PC-3 (cell line): ENCODE results near the gene RTN4RL1. TPM values are rescaled to one million over a fixed set of nuclear protein-coding genes. Genes with fewer than 3 reads are reported as not detected.

Experiments used
- ATAC-seq: fragments of 200-7000 bp; cut with Tn5 transposase; 2 replicates; pipeline ENCODE4 v1.9.1; 2020; ENCODE audit warnings: mild to moderate bottlenecking, moderate library complexity
- BruUV-seq: library from RNA; stranded (reverse); fragments of 400-500 nt; replicated peaks from 2 replicates; lab custom pipeline; 2021; lab: Mats Ljungman, UMichigan
- CTCF ChIA-PET: fragments of 300-600 bp; sonication (Branson Sonifier 250); formaldehyde crosslinking; loops from one replicate; lab custom pipeline; 2022; ENCODE audit warnings: antibody characterized with exemption; lab: Charles Lee
- POLR2A ChIA-PET: fragments of 300-600 bp; sonication (Branson Sonifier 250); formaldehyde crosslinking; loops from one replicate; lab custom pipeline; 2022; ENCODE audit warnings: antibody characterized with exemption; ENCODE audit not compliant: unreplicated experiment; lab: Charles Lee
- DNase-seq: peaks from one replicate; pipeline ENCODE4 v3.0.0-alpha.2; 2015
- H2AFZ ChIP-seq: fragments of 300-600 bp; sonication (generic); 2 replicates; pipeline ENCODE4 v1.6.0; 2016; ENCODE audit warnings: antibody characterized with exemption, low read length
- H3F3A ChIP-seq: fragments of 300-600 bp; sonication (generic); one replicate; pipeline ENCODE4 v1.6.0; 2017; ENCODE audit warnings: antibody characterized with exemption, low read length, control low read depth, mild to moderate bottlenecking; ENCODE audit not compliant: unreplicated experiment
- H3K27ac ChIP-seq: fragments of 300-600 bp; sonication (generic); 2 replicates; pipeline ENCODE4 v1.5.1; 2016; ENCODE audit warnings: mild to moderate bottlenecking, low read length
- H3K27me3 ChIP-seq: fragments of 300-600 bp; sonication (generic); 2 replicates; pipeline ENCODE4 v1.6.1; 2016; ENCODE audit warnings: low read length, mixed read lengths
- H3K36me3 ChIP-seq: fragments of 300-600 bp; sonication (generic); 2 replicates; pipeline ENCODE4 v1.6.1; 2016; ENCODE audit warnings: low read depth, mixed run types, low read length, mixed read lengths
- H3K4me1 ChIP-seq: fragments of 300-600 bp; sonication (generic); 2 replicates; pipeline ENCODE4 v1.5.1; 2016; ENCODE audit warnings: low read length; ENCODE audit not compliant: insufficient read depth
- H3K4me2 ChIP-seq: fragments of 300-600 bp; sonication (generic); 2 replicates; pipeline ENCODE4 v1.6.0; 2016; ENCODE audit warnings: low read length
- H3K4me3 ChIP-seq: fragments of 300-600 bp; sonication (generic); 2 replicates; pipeline ENCODE4 v1.5.1; 2016; ENCODE audit warnings: mild to moderate bottlenecking, low read length, mixed read lengths
- H3K79me2 ChIP-seq: fragments of 300-600 bp; sonication (generic); 2 replicates; pipeline ENCODE4 v1.6.1; 2017; ENCODE audit warnings: low read length, mixed read lengths
- H3K9ac ChIP-seq: fragments of 300-600 bp; sonication (generic); 2 replicates; pipeline ENCODE4 v1.6.0; 2016; ENCODE audit warnings: mild to moderate bottlenecking, low read length
- H3K9me2 ChIP-seq: fragments of 300-600 bp; sonication (generic); replicated peaks from 2 replicates; pipeline ENCODE4 v1.6.1; 2016; ENCODE audit warnings: mixed run types, low read length, mixed read lengths
- H3K9me3 ChIP-seq: fragments of 300-600 bp; sonication (generic); 2 replicates; pipeline ENCODE4 v1.6.1; 2016; ENCODE audit warnings: low read length, mixed read lengths
- H4K20me1 ChIP-seq: fragments of 300-600 bp; sonication (generic); 2 replicates; pipeline ENCODE4 v1.6.1; 2016; ENCODE audit warnings: low read length, mixed read lengths
- EZH2 ChIP-seq: fragments of 300-600 bp; sonication (generic); IDR thresholded peaks from one replicate; pipeline ENCODE4 v1.6.1; 2017; ENCODE audit warnings: antibody characterized with exemption, mild to moderate bottlenecking, low read length; ENCODE audit not compliant: unreplicated experiment
- EZH2phosphoT487 ChIP-seq: fragments of 300-600 bp; sonication (generic); IDR thresholded peaks from 2 replicates; pipeline ENCODE4 v1.6.1; 2018; ENCODE audit warnings: mild to moderate bottlenecking, antibody characterized with exemption, low read length, borderline replicate concordance
- intact Hi-C: fragments of 100-400 bp; cut with micrococcal nuclease; formaldehyde crosslinking; loops from 2 replicates; pipeline ENCODE4 v1.9.0; 2023
- total RNA-seq: library from RNA; depleted of rRNA; stranded (reverse); fragments of >200 nt; gene quantifications from 2 replicates; pipeline ENCODE4 v1.2.3, GENCODE V29; 2014
- TF ChIP-seq, protein P1 (sequence below): fragments of 300-600 bp; sonication (generic); conservative IDR thresholded peaks from 2 replicates; pipeline ENCODE4 v1.5.1; 2017; ENCODE audit warnings: antibody characterized with exemption, low read depth, mild to moderate bottlenecking, low read length

RTN4RL1 gene
- total RNA-seq, 1 experiment from 2014 or later: 6.9 TPM

DNA sequence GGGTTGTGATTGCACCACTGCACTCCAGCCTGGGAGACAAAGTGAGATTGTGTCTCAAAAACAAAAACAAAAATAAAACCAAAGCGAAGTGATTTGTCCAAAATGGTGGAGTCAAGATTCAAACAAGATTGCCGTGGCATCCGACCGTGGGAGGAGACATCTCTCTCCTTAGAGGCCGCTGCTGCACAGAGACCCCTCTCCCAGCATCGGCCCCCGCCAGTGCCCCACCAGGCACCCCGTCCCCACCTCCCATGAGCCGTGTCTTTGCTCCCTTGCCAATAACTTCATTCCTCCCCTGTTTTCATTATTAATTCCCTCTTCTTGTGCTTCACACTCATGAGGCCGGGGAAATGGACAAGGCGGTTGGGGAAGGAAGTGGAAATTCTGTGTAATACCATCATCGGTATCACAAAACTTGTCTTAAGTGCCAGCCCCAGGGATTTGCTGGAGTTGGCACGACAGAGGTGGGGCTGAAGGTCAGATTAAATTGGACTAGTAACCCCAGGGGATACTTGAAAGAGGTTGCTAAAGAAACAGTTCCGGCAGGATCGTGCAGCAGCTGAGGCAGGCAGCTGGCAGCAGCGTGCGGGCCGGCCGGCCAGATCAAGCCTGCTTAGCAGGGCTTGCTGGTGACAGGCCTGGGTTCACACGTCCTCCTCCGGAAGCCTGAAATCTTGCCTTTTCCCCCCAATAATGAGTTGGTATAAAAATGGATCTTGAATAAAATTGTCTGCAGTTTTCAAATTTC lies 66.8 kb downstream of the RTN4RL1 start:
- BruUV-seq: no TSS peak
- intact Hi-C loops: no loop called here
- CTCF ChIA-PET: no interaction called here

DNA sequence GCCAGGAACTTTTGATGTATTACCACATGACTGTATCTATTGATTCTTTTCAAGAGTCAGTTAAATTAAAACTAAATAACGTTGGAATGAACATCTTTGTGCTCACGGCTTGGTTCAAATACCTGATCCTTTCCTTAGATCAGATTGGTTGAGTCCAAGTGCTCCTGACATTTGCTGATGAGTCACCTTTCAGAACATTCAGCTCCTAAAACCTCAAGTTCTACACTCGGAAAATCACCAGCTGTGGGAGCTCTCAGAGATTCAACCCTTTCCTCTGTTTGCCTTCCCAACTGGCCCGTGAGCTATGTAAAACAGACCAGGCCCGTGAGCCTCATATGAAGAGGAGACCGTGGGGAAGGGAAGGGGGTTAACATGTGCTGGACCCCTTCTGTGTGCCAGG lies 68.1 kb downstream of the RTN4RL1 start:
- no peak for TF ChIP-seq EZH2
- TF ChIP-seq, protein P1, sequence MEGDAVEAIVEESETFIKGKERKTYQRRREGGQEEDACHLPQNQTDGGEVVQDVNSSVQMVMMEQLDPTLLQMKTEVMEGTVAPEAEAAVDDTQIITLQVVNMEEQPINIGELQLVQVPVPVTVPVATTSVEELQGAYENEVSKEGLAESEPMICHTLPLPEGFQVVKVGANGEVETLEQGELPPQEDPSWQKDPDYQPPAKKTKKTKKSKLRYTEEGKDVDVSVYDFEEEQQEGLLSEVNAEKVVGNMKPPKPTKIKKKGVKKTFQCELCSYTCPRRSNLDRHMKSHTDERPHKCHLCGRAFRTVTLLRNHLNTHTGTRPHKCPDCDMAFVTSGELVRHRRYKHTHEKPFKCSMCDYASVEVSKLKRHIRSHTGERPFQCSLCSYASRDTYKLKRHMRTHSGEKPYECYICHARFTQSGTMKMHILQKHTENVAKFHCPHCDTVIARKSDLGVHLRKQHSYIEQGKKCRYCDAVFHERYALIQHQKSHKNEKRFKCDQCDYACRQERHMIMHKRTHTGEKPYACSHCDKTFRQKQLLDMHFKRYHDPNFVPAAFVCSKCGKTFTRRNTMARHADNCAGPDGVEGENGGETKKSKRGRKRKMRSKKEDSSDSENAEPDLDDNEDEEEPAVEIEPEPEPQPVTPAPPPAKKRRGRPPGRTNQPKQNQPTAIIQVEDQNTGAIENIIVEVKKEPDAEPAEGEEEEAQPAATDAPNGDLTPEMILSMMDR: no peak
- no peak for TF ChIP-seq EZH2phosphoT487
- no peaks in the 10 kb centered on the region for H3K9me3 ChIP-seq
- H3K9me2 ChIP-seq: no peaks in the 10 kb centered on the region
- H3K4me2 ChIP-seq: no peak overlapping the region
- H3K4me1 ChIP-seq: no peaks in the 10 kb centered on the region
- no peaks in the 10 kb centered on the region for H3K27me3 ChIP-seq
- DNase-seq (peak; percentile 7), ATAC-seq (no peak)
- ChIA-PET CTCF (no interaction called here), POLR2A (no interaction called here)
- H3K36me3 ChIP-seq: no peaks in the 10 kb centered on the region
- H3K9ac ChIP-seq: no peak overlapping the region
- H3K4me3 ChIP-seq: no peak overlapping the region
- H3K79me2 ChIP-seq: no peaks in the 10 kb centered on the region
- no peaks in the 10 kb centered on the region for H4K20me1 ChIP-seq
- H3F3A ChIP-seq: no peaks in the 10 kb centered on the region
- H2AFZ ChIP-seq: no peak overlapping the region
- H3K27ac ChIP-seq: no peak overlapping the region
- intact Hi-C loops: no loop called here
- no TSS peak for BruUV-seq

More for the DNA sequence above, 66.8 kb downstream of the RTN4RL1 start:
- Histone ChIP-seq H3K36me3 (no peaks in the 10 kb centered on the region), H3K27ac (no peak overlapping the region), H3K4me2 (no peak overlapping the region), H3K4me3 (no peak overlapping the region), H3K27me3 (no peaks in the 10 kb centered on the region), H2AFZ (no peak overlapping the region), H3K4me1 (no peaks in the 10 kb centered on the region), H3K9me3 (no peaks in the 10 kb centered on the region), H4K20me1 (no peaks in the 10 kb centered on the region), H3K9ac (no peak overlapping the region), H3K79me2 (no peaks in the 10 kb centered on the region), H3K9me2 (no peaks in the 10 kb centered on the region), H3F3A (no peaks in the 10 kb centered on the region)
- POLR2A ChIA-PET: no interaction called here
- no peak for TF ChIP-seq EZH2
- TF ChIP-seq EZH2phosphoT487: no peak
- ATAC-seq (no peak), DNase-seq (no peak)

DNA sequence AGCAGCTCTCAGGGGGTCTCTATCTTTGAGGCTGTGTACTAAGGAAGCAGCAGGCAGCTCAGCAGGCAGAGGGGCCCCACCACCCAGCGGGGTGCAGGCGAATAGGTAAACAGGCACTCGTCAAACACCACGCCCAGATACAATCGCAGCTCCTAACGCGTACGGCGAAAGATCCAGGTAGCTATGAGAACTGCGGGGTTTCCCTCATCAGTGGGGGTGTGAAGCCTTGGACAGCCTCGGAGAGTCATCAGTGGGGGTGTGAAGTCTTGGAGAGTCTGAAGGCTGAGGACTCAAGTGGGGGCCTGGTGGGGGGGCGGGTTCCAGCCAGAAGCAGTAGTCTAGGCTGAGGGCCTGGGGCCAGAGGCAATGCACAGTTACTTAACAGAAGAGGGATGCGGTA lies 69.0 kb downstream of the RTN4RL1 start:
- no TSS peak for BruUV-seq
- no peak overlapping the region for H2AFZ ChIP-seq
- H3K9ac ChIP-seq: no peak overlapping the region
- H3K79me2 ChIP-seq: no peaks in the 10 kb centered on the region
- H3K9me2 ChIP-seq: no peaks in the 10 kb centered on the region
- TF ChIP-seq, protein P1: no peak
- no peak for TF ChIP-seq EZH2phosphoT487
- TF ChIP-seq EZH2: no peak
- H3K4me1 ChIP-seq: no peaks in the 10 kb centered on the region
- H3K4me3 ChIP-seq: no peak overlapping the region
- no peaks in the 10 kb centered on the region for H4K20me1 ChIP-seq
- H3F3A ChIP-seq: no peaks in the 10 kb centered on the region
- no peak for DNase-seq
- H3K36me3 ChIP-seq: no peaks in the 10 kb centered on the region
- intact Hi-C loops: no loop called here
- H3K4me2 ChIP-seq: no peak overlapping the region
- ATAC-seq: no peak
- H3K27me3 ChIP-seq: no peaks in the 10 kb centered on the region
- POLR2A ChIA-PET: no interaction called here
- no peaks in the 10 kb centered on the region for H3K9me3 ChIP-seq
- no peak overlapping the region for H3K27ac ChIP-seq
- CTCF ChIA-PET: interaction anchor here (0.5 kb wide), 1 partner anchor 338 kb away, joined by 4 read pairs; no protein-coding TSS in a partner anchor
